Eye (tissue), 1 donor: ENCODE data around the gene ZNF697.
"Not testable (repeated sequence)": the region's sequence is repeated elsewhere in the genome, so short reads cannot be mapped to it uniquely, and the experiment has no call there.

ENCODE experiments used
- DNase-seq: peaks from one replicate; pipeline ENCODE4 v3.0.0-alpha.2; 2015

ZNF697 gene

DNA sequence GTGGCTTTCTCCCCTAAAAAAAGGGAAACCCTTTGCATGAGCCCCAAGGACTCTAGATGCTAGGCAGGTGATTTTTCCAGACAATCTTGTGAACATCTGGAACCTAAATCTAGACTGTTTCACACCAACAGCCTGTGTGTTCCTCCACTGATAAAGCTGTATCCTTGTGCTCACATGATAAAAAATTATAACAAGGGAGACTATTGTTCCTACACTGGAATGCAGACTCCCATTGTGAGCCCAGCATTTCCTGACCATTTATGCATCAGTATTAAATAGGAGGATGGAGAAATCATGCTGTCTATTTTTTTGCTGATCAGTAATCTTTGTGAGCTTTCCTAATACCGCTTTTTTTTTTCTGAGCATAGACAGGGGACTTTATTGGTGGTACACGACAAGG is 52.5 kb downstream of the ZNF697 start:
- DNase-seq: no peak

DNA sequence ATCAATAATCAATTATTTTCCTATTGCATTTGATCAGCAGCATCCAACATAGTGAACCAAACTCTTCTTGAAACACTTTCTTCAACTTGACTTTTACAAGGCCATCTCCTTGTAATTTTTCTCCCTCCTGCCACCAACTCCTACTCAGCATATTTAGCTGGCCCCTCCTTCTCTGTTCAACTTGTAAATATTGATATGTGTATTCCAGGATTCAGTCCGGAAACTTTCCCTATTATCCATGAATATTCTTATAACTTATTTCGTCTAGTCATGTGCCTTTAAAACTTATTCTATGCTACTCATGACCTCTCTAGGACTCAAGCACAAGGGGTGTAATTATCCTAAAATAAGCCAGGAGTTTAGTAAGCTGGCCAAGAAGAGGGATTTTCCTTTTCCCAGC is 52.9 kb downstream of the ZNF697 start:
- DNase-seq: no peak

DNA sequence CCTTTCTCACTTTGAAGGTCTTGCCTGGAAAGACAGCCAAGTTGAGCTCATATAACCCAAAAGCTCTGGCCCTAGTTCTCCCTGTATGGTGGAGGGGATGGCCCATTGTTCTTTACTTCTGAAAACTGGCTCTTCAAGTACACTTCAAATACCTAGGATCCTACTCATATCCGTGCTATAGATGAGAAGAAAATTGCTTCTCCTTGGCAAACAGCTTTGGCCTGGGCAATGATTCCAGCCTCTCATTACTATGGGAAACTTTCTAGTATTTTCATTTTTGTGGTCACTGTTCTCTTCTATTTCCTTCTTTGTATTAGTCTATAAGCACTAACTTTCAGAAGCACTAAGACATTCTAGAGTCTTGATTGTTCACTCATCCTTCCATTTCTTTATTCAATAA is 53.7 kb downstream of the ZNF697 start:
- DNase-seq: no peak

DNA sequence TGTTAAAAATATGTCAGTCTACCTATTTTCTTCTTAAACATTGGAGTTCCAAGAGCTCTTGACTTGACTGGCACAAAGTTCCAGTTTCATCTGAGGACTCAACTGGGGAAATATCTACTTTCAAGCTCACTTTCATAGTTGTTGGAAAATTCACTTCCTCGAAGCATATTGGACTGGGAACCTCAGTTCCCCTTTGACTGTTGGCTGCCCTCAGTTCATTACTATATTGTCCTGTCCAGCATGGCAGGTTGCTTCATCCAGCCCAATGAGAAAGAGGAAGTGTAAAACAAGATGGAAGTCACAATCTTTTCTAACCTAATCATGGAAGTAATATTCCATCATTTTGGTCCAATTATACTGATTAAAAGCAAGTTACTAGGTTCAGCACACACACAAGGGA is 54.3 kb downstream of the ZNF697 start:
- DNase-seq: no peak

DNA sequence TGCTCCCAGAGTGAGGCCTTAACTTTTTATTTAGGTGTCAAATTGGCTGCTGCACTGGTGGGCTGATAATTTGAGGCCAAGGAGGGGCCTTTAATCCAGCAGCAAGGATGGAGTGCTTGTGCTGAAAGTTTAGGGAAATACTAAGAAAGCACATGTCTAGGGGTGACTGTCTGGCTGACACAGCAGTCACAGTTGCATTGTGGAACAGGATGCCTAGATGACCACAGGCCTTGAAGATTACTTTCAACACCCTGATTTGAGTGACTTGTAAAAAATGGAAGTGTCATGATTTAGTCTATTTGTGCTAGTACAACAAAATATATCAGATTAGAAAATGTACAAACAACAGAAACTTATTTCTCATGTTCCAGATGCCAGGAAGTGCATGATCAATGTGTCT is 57.7 kb downstream of the ZNF697 start:
- no peak for DNase-seq

DNA sequence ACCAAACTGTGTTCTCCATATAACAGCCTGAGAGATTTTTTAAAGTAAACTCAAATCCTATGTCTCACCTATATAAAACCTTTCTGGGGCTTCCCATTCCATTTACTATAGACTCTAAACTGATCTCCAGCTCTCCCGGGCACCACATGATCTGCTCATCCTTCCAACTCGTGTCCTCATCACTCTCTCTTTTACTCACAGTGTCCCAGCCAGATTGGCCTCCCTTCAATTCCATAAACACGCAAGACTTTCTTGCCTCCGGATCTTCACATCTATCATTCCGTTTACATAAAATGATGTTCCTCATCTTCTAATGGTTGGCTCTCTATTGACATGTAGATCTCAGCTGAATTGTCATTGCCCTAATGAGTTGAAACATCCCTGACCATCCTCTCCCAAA is 59.4 kb downstream of the ZNF697 start:
- no peak for DNase-seq

DNA sequence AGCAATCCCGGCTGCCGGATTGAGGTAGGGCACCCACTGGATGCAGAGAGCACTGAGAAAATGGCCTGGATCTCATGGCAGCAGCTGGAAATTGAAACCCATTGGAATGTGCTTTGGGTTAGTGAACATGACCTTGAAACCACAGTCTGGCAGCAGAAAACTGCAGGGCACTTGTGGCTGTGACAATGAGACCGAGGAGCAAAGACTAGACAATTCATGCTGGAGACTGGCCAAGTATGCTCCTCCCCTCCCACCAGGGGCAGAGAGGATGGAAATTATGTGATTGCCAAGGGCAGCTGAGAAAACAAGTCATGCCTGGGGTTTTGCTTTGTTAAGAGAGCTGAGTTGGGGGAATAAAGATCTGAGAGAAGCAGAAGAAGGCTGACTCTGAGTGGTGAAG is 60.7 kb downstream of the ZNF697 start:
- peak; percentile 35 for DNase-seq

DNA sequence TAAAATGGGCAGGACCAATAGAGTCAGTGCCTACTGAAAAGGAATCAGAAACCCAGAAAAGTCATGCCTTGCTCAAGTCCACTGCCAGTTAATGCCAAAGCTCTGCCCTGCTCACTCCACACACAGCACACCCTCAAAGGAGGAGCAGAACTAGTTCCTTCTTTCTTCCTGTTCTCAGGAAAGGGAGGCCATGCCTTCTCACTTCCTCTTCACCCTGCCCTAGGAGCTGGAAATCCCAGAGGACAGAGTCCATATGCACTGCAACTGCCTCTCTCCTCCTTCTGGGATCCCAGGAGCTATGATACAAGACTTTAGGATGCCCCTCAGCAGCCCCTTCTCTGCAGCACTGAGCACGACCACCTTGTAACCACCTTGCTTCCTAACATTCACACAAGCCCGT is 62.3 kb downstream of the ZNF697 start:
- not testable (repeated sequence) for DNase-seq

DNA sequence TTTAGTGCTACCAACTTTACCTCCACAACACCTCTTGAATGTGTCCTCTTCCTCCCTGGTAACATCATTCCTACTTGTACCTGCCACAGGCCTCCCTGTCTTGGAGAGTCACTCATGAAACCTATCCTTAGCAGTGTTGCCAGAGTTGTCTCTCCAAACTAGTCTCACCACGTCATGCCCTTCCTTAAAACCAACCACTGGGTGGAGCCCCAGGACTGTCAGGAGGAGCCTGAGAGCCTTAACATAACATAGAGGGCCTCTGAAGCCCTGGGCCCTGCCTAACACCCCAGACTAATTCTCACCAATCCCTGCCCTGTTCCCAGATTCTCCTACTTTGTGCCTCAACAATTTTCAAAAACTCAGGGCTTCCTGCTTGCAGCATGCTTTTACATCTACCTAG is 65.3 kb downstream of the ZNF697 start:
- DNase-seq: peak; percentile 49

DNA sequence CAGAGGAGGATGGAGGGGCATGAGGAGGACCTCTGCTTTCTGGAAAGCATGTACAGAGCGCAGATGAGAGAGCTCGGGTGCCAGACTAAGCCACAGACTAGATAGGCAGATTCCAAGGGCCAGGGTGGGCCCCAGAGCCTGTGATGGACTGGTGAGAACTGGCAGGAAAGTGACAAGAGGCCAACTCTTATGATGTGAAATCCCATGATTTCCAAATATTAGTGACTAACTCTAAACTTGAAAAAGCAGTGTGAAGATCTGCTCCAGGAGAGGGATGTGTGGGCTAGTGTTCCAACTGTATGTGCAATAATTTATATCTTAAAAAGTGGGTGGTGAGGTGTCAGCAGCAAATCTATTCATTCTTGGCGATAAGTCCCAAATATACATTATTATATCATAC is 67.0 kb downstream of the ZNF697 start:
- DNase-seq: not testable (repeated sequence)

DNA sequence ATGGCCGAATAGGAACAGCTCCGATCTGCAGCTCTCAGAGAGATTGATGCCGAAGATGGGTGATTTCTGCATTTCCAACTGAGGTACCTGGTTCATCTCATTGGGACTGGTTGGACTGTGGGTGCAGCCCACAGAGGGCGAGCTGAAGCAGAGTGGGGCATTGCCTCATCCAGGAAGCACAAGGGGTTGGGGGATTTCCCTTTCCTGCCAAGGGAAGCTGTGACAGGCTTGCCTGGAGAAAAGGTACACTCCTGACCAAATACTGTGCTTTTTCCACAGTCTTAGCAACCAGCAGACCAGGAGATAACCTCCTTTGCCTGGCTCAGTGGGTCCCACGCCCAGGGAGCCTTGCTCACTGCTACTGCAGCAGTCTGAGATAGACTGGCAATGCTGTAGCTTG is 74.2 kb downstream of the ZNF697 start:
- no peak for DNase-seq

DNA sequence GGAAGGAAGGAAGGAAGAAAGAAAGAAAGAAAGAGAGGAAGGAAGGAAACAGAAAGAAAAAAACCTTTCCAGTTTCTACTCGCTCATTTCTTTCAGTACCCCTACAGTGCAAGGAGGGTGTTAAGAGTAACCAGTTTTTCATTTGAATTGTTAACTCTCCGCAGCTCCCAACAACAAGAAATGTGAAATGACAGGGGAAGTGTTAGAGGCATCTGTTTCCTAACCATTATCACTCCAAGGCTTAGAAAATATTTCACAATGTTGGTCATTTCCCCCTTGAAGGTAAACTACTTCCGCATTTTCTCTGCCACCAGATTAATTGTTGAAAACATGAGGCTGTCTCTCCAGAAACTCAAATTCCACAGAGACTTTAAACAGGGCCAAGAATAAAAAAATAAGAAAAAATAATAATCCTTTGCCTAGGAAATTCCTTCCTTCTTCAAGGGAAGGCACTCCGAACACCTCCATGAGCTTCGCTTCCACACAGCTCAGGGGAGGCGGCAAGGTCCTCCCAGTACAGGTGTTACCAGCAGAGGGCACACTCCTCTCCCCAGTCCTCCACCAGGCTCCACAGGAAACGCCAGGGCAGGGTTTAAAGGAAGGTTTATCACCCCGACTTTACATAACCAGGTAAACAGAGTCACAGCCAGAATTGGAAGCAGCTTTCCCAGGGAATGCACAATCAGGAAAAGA is 78.0 kb downstream of the ZNF697 start:
- DNase-seq: not testable (repeated sequence)
